Measurements from ENCODE around the gene FCRLB. TPM values are rescaled to one million over a fixed set of nuclear protein-coding genes. Genes with fewer than 3 reads are reported as not detected.

The FCRLB gene
- total and polyA plus RNA-seq, 9 of the 15 experiments (the other 6 are each of a cell fraction or from before 2014, with no cell fraction given), result 0.20 to 4.6 (median 1.3) TPM

- TF ChIP-seq GTF2B (IDR thresholded peaks at IDR 0.05; ENCODE audit: extremely low read depth, insufficient read length), result no peak
- no peak for TF ChIP-seq ERF (CRISPR knock-in tag; IDR thresholded peaks at IDR 0.05)
- no peak for TF ChIP-seq MCM3 (IDR thresholded peaks at IDR 0.05)
- no peak for TF ChIP-seq FOSL1 (tag; conservative IDR thresholded peaks at IDR 0.05)
- no peak for TF ChIP-seq KDM2B (CRISPR knock-in tag; IDR thresholded peaks at IDR 0.05)
- TF ChIP-seq, protein P1, sequence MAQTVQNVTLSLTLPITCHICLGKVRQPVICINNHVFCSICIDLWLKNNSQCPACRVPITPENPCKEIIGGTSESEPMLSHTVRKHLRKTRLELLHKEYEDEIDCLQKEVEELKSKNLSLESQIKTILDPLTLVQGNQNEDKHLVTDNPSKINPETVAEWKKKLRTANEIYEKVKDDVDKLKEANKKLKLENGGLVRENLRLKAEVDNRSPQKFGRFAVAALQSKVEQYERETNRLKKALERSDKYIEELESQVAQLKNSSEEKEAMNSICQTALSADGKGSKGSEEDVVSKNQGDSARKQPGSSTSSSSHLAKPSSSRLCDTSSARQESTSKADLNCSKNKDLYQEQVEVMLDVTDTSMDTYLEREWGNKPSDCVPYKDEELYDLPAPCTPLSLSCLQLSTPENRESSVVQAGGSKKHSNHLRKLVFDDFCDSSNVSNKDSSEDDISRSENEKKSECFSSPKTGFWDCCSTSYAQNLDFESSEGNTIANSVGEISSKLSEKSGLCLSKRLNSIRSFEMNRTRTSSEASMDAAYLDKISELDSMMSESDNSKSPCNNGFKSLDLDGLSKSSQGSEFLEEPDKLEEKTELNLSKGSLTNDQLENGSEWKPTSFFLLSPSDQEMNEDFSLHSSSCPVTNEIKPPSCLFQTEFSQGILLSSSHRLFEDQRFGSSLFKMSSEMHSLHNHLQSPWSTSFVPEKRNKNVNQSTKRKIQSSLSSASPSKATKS (CRISPR knock-in tag; IDR thresholded peaks at IDR 0.05), result no peak
- TF ChIP-seq ZFP36 (IDR thresholded peaks at IDR 0.05; ENCODE audit: low read depth, low read length, partially characterized antibody), result no peak
- TF ChIP-seq ZNF263 (CRISPR knock-in tag; IDR thresholded peaks at IDR 0.05; ENCODE audit: borderline replicate concordance), result no peak
- no peak for TF ChIP-seq MTA1 (IDR thresholded peaks at IDR 0.05; ENCODE audit: borderline replicate concordance)
- no peak for TF ChIP-seq TEAD2 (tag; IDR thresholded peaks at IDR 0.05)
- TF ChIP-seq NR2C1 (IDR thresholded peaks at IDR 0.05), result no peak
- no peak for TF ChIP-seq NR2C1 (tag; IDR thresholded peaks at IDR 0.05)
- TF ChIP-seq, protein P2, sequence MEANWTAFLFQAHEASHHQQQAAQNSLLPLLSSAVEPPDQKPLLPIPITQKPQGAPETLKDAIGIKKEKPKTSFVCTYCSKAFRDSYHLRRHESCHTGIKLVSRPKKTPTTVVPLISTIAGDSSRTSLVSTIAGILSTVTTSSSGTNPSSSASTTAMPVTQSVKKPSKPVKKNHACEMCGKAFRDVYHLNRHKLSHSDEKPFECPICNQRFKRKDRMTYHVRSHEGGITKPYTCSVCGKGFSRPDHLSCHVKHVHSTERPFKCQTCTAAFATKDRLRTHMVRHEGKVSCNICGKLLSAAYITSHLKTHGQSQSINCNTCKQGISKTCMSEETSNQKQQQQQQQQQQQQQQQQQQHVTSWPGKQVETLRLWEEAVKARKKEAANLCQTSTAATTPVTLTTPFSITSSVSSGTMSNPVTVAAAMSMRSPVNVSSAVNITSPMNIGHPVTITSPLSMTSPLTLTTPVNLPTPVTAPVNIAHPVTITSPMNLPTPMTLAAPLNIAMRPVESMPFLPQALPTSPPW (CRISPR knock-in tag; IDR thresholded peaks at IDR 0.05), result no peak
- TF ChIP-seq CBX1 (IDR thresholded peaks at IDR 0.05; ENCODE audit: low read depth), result no peak
- TF ChIP-seq KDM4B (IDR thresholded peaks at IDR 0.05; ENCODE audit: borderline replicate concordance in 2 of 2, low read depth in 1 of 2), result no peak
These were observed 922 bp upstream of the FCRLB start (continued) for GRCh38 chr1:161720422-161720821.

All from K562 (cell line).